Keratinocyte (primary cell): ENCODE results near the gene SNX11. TPM values are rescaled to one million over a fixed set of nuclear protein-coding genes. Genes with fewer than 3 reads are reported as not detected.
A peak's percentile ranks its signal among the peaks of the same experiment; 100 is the strongest.

ENCODE experiments used
- DNase-seq: peaks from one replicate; pipeline ENCODE4 v3.0.0-alpha.2; 2011; ENCODE audit warnings: low read depth, missing footprints, low spot score
- FAIRE-seq: peaks from 2 replicates; lab custom pipeline; 2011; peaks lifted over from hg19 to GRCh38; lab: Jason Lieb, UNC
- H2AFZ ChIP-seq: 2 replicates; pipeline ENCODE4 v1.6.0; 2012; ENCODE audit warnings: low read length, control low read depth, inconsistent platforms; ENCODE audit not compliant: control insufficient read depth
- H3K27ac ChIP-seq: 2 replicates; pipeline ENCODE4 v1.5.1; 2011; ENCODE audit warnings: low read length; ENCODE audit not compliant: control insufficient read depth, insufficient read depth
- H3K27me3 ChIP-seq: 3 replicates; pipeline ENCODE4 v1.6.0; 2011; ENCODE audit warnings: low read length; ENCODE audit not compliant: control insufficient read depth, insufficient read depth; ENCODE audit errors: extremely low read depth
- H3K36me3 ChIP-seq, 2 experiments: 2 replicates in 1 of 2; 3 replicates in 1 of 2; pipeline ENCODE4 v1.5.1; 2011; ENCODE audit warnings: low read length in 2 of 2, mild to moderate bottlenecking in 1 of 2; ENCODE audit not compliant: control insufficient read depth in 2 of 2, insufficient read depth in 2 of 2; ENCODE audit errors: extremely low read depth in 1 of 2
- H3K4me1 ChIP-seq: 3 replicates; pipeline ENCODE4 v1.5.1; 2011; ENCODE audit warnings: low read length; ENCODE audit not compliant: control insufficient read depth, insufficient read depth; ENCODE audit errors: extremely low read depth
- H3K4me2 ChIP-seq: 3 replicates; pipeline ENCODE4 v1.6.0; 2011; ENCODE audit warnings: low read depth, low read length; ENCODE audit not compliant: control insufficient read depth, insufficient read depth; ENCODE audit errors: extremely low read depth
- H3K4me3 ChIP-seq, 3 experiments: fragments of 200-600 bp in 1 of 3; sonication (generic) in 1 of 3; 2 replicates in 2 of 3; 3 replicates in 1 of 3; pipeline ENCODE4 v1.5.1; 2011 to 2016; ENCODE audit warnings: low read length in 3 of 3, mild to moderate bottlenecking in 3 of 3, control low read depth in 2 of 3, inconsistent platforms in 1 of 3, low read depth in 1 of 3, mixed read lengths in 1 of 3, mixed run types in 1 of 3, moderate library complexity in 1 of 3; ENCODE audit not compliant: control insufficient read depth in 2 of 3, insufficient read depth in 2 of 3; ENCODE audit errors: extremely low read depth in 1 of 3
- H3K79me2 ChIP-seq: 2 replicates; pipeline ENCODE4 v1.6.0; 2012; ENCODE audit warnings: low read length; ENCODE audit not compliant: control insufficient read depth, insufficient read depth
- H3K9ac ChIP-seq: 3 replicates; pipeline ENCODE4 v1.6.0; 2011; ENCODE audit warnings: low read length; ENCODE audit not compliant: control insufficient read depth, insufficient read depth; ENCODE audit errors: extremely low read depth
- H3K9me1 ChIP-seq: 3 replicates; pipeline ENCODE4 v1.6.0; 2011; ENCODE audit warnings: low read length; ENCODE audit not compliant: control insufficient read depth, insufficient read depth; ENCODE audit errors: extremely low read depth
- H3K9me3 ChIP-seq: 2 replicates; pipeline ENCODE4 v1.5.1; 2012; ENCODE audit warnings: low read depth, low read length; ENCODE audit not compliant: control insufficient read depth
- H4K20me1 ChIP-seq: 3 replicates; pipeline ENCODE4 v1.6.0; 2011; ENCODE audit warnings: low read length; ENCODE audit not compliant: control insufficient read depth, insufficient read depth; ENCODE audit errors: extremely low read depth
- CTCF ChIP-seq, 3 experiments: IDR thresholded peaks in 1 of 3; conservative IDR thresholded peaks in 1 of 3; optimal IDR thresholded peaks in 1 of 3; 2 replicates in 2 of 3; 3 replicates in 1 of 3; pipeline versions ENCODE3 to v1.5.1; 2011; ENCODE audit warnings: low read length in 3 of 3, mild to moderate bottlenecking in 3 of 3, moderate library complexity in 2 of 3, control low read depth in 1 of 3, inconsistent platforms in 1 of 3; ENCODE audit not compliant: insufficient read depth in 2 of 3; ENCODE audit errors: extremely low read depth in 1 of 3
- EZH2 ChIP-seq: IDR thresholded peaks from one replicate; pipeline ENCODE4 v1.6.1; 2012; ENCODE audit warnings: inconsistent platforms, mild to moderate bottlenecking, low read length, moderate library complexity
- dilution Hi-C: fragments of 300-500 bp; cut with MboI; formaldehyde crosslinking; loops from one replicate; pipeline ENCODE4 v1.7.0; 2020; ENCODE audit warnings: low sequenced_read_pairs; ENCODE audit not compliant: extremely low pct_ligation_motif_present
- polyA plus RNA-seq, 5 experiments: library from polyadenylated mRNA; depleted of rRNA in 3 of 5; stranded (reverse) in 3 of 5; stranded (forward) in 1 of 5; unstranded in 1 of 5; fragments of >200 nt; gene quantifications; 1 replicate in 1 of 5; 2 replicates in 3 of 5; 3 replicates in 1 of 5; pipeline versions ENCODE4 v1.2.1 to v1.2.3, GENCODE V29; 2011 to 2012; ENCODE audit warnings: missing spikeins in 2 of 5, low read depth in 1 of 5, low replicate concordance in 1 of 5

The SNX11 gene
- polyA plus RNA-seq, 1 donor (not counting 4 experiments of a cell fraction or from before 2014, with no cell fraction given) = 21.0 TPM

- Histone ChIP-seq H3K9me1 (no peaks in the 10 kb centered on the region), H3K27ac (no peak overlapping the region), H3K27me3 (no peaks in the 10 kb centered on the region), H3K4me3 (no peak overlapping the region), H3K4me1 (peaks cover 7% of the 10 kb centered on the region), H3K36me3 (no peaks in the 10 kb centered on the region), H3K79me2 (no peaks in the 10 kb centered on the region), H3K9ac (no peak overlapping the region), H2AFZ (no peak overlapping the region), H3K4me2 (no peak overlapping the region), H3K9me3 (no peaks in the 10 kb centered on the region), H4K20me1 (no peaks in the 10 kb centered on the region)
- dilution Hi-C loops = no loop called here
- FAIRE-seq = no peak
- TF ChIP-seq EZH2 (no peak), CTCF (optimal IDR thresholded peaks at IDR 0.05 in 1 of 3, IDR thresholded peaks at IDR 0.05 in 1 of 3, conservative IDR thresholded peaks at IDR 0.05 in 1 of 3; ENCODE audit: extremely low read depth in 1 of 3, insufficient read depth in 2 of 3, low read length in 3 of 3) (no peak)
- DNase-seq = no peak
These were observed 24.8 kb downstream of the SNX11 start for GRCh38 chr17:48132385-48132784.

- no peak for DNase-seq
These were observed 27.4 kb downstream of the SNX11 start for GRCh38 chr17:48134912-48135480.

More at GRCh38 chr17:48134912-48135480, 27.4 kb downstream of the SNX11 start:
- no peak overlapping the region for H3K9ac ChIP-seq
- TF ChIP-seq EZH2 = no peak
- peak in 1 of 3 experiments; percentile 38 for TF ChIP-seq CTCF (optimal IDR thresholded peaks at IDR 0.05 in 1 of 3, IDR thresholded peaks at IDR 0.05 in 1 of 3, conservative IDR thresholded peaks at IDR 0.05 in 1 of 3; ENCODE audit: extremely low read depth in 1 of 3, insufficient read depth in 2 of 3, low read length in 3 of 3)
- H3K4me2 ChIP-seq = no peak overlapping the region
- no peaks in the 10 kb centered on the region for H3K36me3 ChIP-seq
- H4K20me1 ChIP-seq = no peaks in the 10 kb centered on the region
- H3K4me3 ChIP-seq = no peak overlapping the region
- H3K27ac ChIP-seq = no peak overlapping the region
- H2AFZ ChIP-seq = no peak overlapping the region
- H3K79me2 ChIP-seq = no peaks in the 10 kb centered on the region
- dilution Hi-C loops = no loop called here
- no peaks in the 10 kb centered on the region for H3K9me3 ChIP-seq
- H3K9me1 ChIP-seq = no peaks in the 10 kb centered on the region
- no peaks in the 10 kb centered on the region for H3K4me1 ChIP-seq
- H3K27me3 ChIP-seq = no peaks in the 10 kb centered on the region
- no peak for FAIRE-seq
